Suppressor macrophage treated with lipopolysaccharide for 4 hours (primary cell): ENCODE results near the gene GPR132.

Experiments
- DNase-seq: peaks from one replicate; pipeline ENCODE4 v3.0.0-alpha.2; 2020

Gene GPR132

DNA sequence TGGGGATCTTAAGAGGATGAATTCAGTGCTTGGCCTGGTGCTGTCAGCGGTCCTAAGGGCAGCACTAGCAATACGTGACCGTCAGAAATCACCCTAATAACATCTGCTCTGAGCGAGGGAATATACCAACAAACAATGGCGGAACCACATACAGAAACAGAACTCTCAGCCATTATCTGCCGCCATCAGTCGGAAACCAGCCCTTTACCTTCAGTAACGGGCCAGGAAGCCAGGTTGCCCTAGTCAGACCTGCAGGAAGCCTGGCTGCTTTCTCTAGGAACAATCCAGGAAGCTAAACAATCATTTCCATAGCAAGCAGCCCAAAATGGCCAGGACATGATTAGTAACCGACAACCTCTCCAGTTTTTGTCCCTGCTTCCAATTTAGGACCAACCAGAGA, 50.0 kb downstream of the GPR132 start:
- no peak for DNase-seq

DNA sequence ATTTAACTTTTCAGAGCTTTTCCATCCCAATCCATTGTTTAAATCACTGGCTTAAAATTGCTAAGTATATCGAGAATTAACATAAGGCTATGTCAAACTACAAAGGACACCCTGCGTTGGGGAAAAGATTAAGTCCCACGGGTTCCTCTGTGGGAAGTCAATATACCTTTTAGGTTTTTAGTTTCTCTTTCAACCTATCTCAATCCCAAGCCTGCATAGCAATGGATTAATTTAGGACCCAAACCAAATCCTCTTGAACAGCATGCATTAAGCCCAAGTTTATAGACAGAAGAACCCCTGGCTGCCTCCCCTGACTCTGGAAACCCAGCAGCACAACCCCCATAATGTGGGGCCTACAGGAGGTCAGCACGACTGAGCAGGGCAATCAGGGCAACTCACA, 50.6 kb downstream of the GPR132 start:
- DNase-seq: no peak

DNA sequence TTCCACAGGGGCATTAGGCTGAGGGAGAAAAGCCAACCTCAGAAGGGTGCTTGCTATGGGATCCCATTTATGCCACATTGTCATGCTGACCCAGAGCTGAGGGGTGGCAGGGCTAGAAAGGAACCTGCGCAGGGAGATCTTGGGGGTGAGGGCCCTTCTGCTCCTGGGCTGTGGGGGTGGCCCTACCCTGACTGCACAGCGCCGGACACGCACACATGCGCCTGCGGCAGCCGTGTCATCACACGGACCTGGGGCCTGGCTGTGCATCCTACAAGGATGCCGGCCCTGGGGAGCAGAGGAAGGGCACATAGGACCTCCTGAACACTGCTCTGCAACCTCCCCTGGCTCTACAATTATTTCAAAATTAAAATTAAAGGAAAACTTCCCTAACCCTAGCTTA, 51.2 kb downstream of the GPR132 start:
- DNase-seq: no peak

DNA sequence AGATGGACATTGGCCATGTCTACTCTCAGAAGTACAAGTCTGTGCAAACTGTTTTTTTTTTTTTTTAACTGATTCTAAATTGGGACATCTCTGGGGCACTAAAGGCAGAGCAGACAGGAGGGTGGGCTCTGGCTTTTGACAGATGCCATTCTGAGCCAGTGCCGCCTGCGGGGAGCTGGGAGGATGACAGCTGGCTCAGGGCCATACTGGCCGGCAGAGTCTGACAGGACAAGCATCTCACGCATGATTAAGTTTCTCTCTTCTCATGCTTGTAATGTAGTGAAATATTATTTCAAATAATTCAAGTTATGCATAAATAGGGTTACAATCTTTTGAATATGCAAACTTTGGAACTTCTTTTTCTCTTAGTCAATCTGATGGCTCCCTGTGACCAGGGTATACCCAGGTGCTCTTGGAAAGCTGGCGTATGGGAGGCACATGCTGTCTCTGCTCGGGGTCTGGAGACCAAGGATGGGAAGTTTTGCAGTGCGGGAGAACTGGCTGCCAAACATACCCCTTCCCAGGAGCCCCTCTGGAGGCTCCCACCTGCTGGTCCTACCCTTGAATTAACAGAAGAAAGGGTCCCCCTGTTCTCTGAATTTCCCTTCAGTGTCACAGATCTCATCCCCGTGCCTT, 52.0 kb downstream of the GPR132 start:
- DNase-seq: no peak

DNA sequence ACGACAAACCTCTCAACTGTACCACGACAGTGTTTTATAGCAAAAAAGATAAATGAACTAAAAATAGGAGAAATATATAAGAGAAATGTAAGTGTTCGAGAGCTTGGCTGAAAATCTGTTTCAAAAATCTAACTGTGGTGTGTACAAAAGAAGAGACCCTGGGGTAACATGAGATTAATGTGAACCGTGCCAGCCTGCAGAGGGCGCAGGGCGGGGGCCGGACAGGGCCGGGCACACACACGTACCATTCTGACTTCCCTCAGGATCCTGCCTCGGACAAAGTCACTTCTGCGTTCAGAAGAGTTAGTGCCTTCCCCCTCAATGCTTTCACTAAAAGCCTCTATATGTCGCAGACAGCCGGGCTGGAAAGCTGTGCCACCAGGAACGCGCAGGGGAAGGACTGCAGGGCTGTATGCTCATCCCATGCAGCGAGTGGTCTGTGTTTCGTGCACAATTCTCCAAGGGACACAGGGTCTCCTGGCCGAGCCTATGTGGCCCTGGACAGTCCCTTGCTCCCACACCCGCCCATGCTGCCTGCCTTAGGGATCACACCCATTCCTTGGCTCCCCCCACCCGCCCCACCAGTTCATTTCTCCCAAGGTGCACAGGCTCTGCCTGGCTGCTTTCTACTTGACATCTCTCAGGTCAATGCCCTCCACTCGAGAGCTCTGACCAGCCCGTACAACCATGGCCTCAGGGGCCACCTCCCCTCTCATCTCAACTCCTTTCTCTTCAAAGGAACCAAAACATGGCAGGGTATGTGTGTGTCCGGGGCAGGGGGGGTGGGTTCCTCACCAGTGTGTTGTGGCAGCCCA, 52.9 kb downstream of the GPR132 start:
- peak; percentile 31 for DNase-seq

DNA sequence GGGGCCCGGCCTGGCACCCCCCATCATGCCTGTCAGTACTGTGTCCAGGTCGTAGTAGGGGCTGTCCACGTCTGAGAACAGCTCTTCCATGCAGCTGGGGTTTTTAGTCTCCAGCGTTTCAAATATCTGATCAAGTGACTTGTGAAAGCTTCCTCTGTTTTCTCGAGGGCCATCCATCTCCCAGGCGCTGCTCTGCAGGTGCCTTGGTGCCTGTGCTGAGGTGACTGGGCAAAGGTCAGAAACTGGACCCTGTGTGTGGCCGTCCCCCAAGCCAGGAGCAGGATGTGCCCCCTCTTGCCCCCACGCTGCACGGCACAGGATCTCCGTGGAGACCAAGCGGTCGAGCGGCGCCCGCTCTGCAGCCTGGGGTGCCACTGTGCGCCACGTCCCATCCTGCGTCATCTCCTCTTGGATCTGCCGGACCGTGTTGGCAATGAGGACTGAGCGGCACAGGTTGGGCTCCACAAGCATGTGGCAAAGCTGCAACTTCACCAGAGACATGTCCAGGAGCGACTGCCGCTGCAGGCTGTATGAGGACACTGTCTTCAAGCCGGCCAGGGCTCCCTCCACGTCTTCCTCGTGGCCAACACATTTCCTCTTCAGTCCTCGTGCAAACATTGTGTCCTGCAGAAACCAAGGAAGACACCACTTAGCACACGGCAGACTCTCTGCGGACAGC, 53.8 kb downstream of the GPR132 start:
- no peak for DNase-seq

DNA sequence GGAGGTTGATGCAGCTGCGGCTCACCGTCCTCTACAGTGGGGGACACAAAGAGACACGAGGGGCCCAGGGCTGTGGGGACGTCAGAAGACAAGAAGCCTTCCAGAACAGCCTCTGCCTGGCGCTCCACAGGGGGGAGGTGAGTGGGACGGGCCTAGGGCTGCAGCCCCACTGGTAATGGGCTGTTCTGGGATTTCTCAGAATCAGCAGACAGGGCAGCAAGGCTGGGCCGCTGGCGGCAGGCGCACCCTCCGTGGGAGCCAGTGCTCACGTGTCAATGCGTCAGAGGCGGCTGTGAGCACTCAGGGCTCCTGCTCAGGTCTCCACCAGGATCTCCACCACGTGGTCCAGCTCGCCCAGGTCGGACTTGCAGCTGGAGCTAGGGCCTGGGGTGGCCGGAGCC, 54.3 kb downstream of the GPR132 start:
- no peak for DNase-seq

DNA sequence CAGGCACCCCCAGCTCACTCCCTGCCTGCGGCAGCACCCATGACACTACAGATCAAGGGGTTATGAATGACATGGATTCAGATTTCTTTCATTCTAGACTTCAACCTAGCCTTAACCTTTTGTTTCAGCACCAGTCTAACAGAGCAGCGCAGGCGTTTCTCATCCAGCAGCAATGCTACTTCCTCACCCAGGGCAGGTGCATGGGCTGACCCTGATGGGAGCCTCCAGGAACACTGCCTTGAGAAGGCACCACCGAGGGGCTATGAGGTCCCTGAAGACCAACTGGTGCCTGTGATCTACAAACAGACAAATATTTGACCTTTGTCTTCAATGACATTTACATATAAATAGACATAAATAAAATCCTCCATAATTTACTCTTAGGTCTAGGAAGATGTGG, 55.1 kb downstream of the GPR132 start:
- DNase-seq: no peak

DNA sequence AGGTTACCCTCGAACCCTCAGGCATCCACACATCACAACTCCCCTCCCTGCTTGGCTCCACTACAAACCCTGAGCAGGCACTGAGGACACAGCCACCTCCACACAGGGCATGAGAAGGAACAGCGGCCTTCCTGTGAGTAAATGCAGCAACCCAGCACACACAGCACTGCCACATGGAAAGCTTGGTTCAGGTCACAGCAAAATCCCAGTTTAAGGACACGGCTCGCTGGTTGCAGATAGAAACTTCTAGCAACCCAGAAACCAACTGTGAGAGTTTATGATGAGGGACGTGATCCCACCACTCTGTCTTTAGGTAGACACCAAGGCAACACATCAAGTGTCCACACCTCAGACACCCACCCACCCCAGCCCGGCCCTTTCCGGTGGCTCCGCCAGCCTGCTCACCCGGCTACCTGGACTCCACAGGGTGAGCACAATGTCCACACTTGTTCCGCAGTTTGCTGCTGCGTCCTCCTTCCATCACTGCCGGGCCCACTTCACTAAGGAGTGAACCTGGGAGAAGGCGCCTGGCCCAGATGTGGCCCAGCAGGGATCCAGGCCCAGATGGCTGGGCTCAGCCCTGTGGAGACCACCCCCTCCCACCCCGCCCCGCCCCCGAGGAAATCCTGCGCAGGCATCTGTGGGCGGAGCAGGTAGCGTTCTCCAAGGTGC, 57.5 kb downstream of the GPR132 start:
- DNase-seq: no peak

DNA sequence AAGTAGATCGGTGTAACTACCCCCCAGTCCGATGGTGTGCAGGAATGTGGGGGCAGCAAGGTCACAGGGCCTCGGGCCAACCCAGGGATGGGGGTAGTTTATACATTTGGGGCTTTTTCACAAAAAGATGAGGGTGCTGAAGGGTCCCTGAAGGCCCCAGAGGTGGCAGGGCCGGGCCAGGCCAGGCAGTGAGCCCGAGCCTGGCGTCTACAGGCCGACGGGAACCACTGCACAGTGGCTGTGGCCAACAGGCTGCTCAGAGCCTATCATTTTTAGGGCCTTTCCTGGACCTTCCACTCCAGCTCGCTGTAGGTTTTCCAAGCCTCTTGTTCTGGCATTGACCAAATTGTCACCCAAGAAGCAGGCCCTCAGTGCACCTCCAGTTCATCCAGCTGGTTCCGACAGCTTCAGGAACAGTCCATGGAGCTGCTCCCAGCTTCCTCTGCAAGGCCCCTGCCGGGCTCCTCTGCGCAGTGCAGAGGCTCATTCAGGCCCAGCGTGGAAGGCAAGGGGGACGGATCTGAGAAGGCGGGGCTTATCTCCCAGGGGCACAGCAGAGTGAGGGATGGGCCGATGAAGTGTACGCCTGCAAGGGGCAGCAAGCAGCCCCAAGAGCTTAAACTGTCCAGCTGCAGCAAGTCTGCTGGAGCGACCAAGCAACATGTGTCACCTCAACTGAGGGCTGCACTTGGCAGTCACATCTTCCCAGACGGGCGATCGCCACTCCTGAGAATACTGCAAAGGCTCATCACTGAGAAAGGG, 58.2 kb downstream of the GPR132 start:
- DNase-seq: no peak

DNA sequence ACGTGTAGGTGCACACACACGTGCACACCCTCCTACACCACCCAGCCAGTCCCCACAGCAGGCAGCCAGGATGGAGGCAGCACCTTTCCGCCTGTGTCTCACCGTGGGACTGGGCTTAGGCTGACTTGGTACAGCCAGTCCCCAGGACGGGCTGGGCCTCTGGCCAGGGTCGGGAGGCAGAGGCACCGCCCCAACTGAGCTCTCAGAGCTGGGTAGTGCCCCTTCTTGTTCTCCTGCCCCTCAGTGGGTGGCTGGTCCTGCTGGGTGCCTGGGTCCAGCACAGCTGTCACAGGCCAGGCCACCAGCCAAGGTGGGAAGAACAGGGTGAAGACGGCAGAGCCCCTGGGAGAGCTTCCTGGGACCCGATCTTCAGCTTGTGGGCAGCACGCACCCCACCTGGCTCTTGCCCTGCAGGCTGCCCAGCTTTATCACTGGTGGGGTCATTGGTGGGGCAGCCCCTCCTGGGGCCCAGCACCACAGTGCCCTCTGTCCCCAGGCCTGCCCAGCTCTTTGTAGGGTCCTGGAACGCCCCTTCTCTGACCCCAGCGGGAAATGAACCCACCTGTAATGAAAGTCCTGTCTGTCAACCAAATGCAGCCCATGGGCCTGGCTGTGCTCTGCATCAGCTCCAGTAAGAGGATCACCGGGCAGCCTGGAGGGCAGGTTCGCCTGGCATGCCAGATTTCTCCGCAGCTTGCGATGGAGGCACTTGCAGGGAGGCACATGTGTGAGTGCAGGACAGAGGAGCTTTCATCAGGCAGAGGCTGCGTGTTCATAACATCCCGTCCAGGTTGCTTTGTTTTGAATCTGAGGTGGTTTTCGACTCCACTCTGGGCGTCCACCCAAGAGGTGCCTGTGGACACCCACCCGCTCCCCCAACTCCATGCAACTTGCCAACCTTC, 59.0 kb downstream of the GPR132 start:
- no peak for DNase-seq

DNA sequence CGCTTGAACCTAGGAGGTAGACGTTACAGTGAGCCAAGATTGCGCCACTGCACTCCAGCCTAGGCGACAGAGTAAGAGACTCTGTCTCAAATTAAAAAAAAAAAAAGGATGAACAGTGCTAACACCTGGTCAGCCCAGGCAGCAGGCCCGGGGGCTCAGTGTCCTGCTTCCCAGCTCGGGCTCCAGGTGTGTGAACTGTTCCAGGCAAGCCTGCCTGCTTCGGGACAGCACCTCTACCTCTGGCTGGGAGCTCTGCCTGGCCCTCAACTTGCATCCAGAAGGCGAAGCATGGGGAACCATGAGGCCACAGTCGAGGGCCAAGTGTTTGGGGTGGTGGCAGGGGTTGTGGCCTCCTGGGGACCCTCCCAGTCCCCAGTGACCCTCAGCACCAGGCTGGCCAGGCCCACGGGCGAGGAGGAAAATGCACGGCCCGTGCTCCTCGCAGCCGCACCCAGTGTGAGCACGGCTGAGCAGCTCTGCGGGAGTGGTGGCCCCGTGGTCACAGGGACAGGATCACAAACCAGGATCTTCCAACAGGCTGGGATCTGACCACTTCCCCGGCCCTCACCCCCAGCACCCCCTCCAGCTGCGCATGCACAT, 59.8 kb downstream of the GPR132 start:
- DNase-seq: no peak
